Fibroblast of lung (primary cell): ENCODE measurements around the gene ASB11. TPM values are rescaled to one million over a fixed set of nuclear protein-coding genes. Genes with fewer than 3 reads are reported as not detected.
A peak's percentile ranks its signal among the peaks of the same experiment; 100 is the strongest.
"Not testable (repeated sequence)": the region's sequence is repeated elsewhere in the genome, so short reads cannot be mapped to it uniquely, and the experiment has no call there.

ENCODE experiments used
- DNase-seq, 2 donors: peaks; one replicate each; pipeline versions ENCODE4 v3.0.0 to v3.0.0-alpha.2; 2010; ENCODE audit warnings: low read depth in 2 of 2
- H2AFZ ChIP-seq: 2 replicates; pipeline ENCODE4 v1.5.1; 2012; ENCODE audit warnings: low read length, control low read depth, inconsistent platforms
- H3K27ac ChIP-seq: 2 replicates; pipeline ENCODE4 v1.5.1; 2011; ENCODE audit warnings: low read length, control low read depth; ENCODE audit not compliant: insufficient read depth
- H3K27me3 ChIP-seq: 2 replicates; pipeline ENCODE4 v1.5.1; 2011; ENCODE audit warnings: mild to moderate bottlenecking, low read length; ENCODE audit not compliant: control insufficient read depth, insufficient read depth
- H3K36me3 ChIP-seq: 2 replicates; pipeline ENCODE4 v1.5.1; 2011; ENCODE audit warnings: low read length; ENCODE audit not compliant: control insufficient read depth, insufficient read depth
- H3K4me1 ChIP-seq: 2 replicates; pipeline ENCODE4 v1.5.1; 2011; ENCODE audit warnings: low read length; ENCODE audit not compliant: control insufficient read depth, insufficient read depth; ENCODE audit errors: extremely low read depth
- H3K4me2 ChIP-seq: 2 replicates; pipeline ENCODE4 v1.5.1; 2011; ENCODE audit warnings: low read length, control low read depth; ENCODE audit not compliant: insufficient read depth; ENCODE audit errors: extremely low read depth
- H3K4me3 ChIP-seq, 4 experiments: fragments of 200-600 bp in 1 of 4; sonication (generic) in 1 of 4; replicated peaks in 1 of 4; 2 replicates each; pipeline ENCODE4 v1.5.1; 2011 to 2016; ENCODE audit warnings: low read length in 4 of 4, low read depth in 3 of 4, mild to moderate bottlenecking in 3 of 4, control low read depth in 2 of 4, inconsistent platforms in 1 of 4, mixed read lengths in 1 of 4; ENCODE audit not compliant: insufficient read depth in 1 of 4; ENCODE audit errors: control extremely low read depth in 1 of 4
- H3K79me2 ChIP-seq: 2 replicates; pipeline ENCODE4 v1.5.1; 2012; ENCODE audit warnings: mild to moderate bottlenecking, low read length, inconsistent platforms; ENCODE audit not compliant: control insufficient read depth, insufficient read depth
- H3K9ac ChIP-seq: 2 replicates; pipeline ENCODE4 v1.5.1; 2011; ENCODE audit warnings: mild to moderate bottlenecking, low read length, control low read depth; ENCODE audit not compliant: insufficient read depth
- H3K9me3 ChIP-seq: 2 replicates; pipeline ENCODE4 v1.5.1; 2012; ENCODE audit warnings: low read depth, low read length; ENCODE audit not compliant: control insufficient read depth, insufficient read depth
- H4K20me1 ChIP-seq: 2 replicates; pipeline ENCODE4 v1.5.1; 2011; ENCODE audit warnings: low read length; ENCODE audit not compliant: control insufficient read depth, insufficient read depth; ENCODE audit errors: extremely low read depth
- CTCF ChIP-seq, 2 donors: IDR thresholded peaks in 1 of 2; conservative IDR thresholded peaks in 1 of 2; 1 replicate in 1 of 2; 2 replicates in 1 of 2; pipeline ENCODE4 v1.5.1; 2011 to 2012; ENCODE audit warnings: low read length in 2 of 2, control low read depth in 1 of 2, inconsistent platforms in 1 of 2, low read depth in 1 of 2, mild to moderate bottlenecking in 1 of 2
- EZH2 ChIP-seq: IDR thresholded peaks from 2 replicates; pipeline ENCODE4 v1.5.1; 2012; ENCODE audit warnings: low read length, control low read depth, mild to moderate bottlenecking; ENCODE audit errors: missing control alignments
- polyA plus RNA-seq, 2 donors: library from polyadenylated mRNA; depleted of rRNA in 1 of 2; stranded (reverse) in 1 of 2; unstranded in 1 of 2; fragments of >200 nt; gene quantifications; 2 replicates each; pipeline ENCODE4 v1.2.1, GENCODE V29; 2011 to 2012; ENCODE audit warnings: missing spikeins in 1 of 2
- total RNA-seq: library from RNA; depleted of rRNA; stranded (reverse); fragments of >200 nt; gene quantifications from 2 replicates; pipeline ENCODE4 v1.2.1, GENCODE V29; 2014

ASB11 gene
- total and polyA plus RNA-seq, 2 donors (not counting 1 experiment from before 2014, with no cell fraction given) = not detected

GRCh38 chrX:15311119-15311518 is 4.3 kb downstream of the ASB11 start:
- Histone ChIP-seq H3K79me2 (no peaks in the 10 kb centered on the region), H3K9ac (no peak overlapping the region), H3K36me3 (no peaks in the 10 kb centered on the region), H3K9me3 (no peaks in the 10 kb centered on the region), H3K27ac (no peak overlapping the region), H3K4me2 (no peak overlapping the region), H3K4me3 (no peak overlapping the region), H4K20me1 (no peaks in the 10 kb centered on the region), H2AFZ (no peak overlapping the region), H3K27me3 (no peaks in the 10 kb centered on the region), H3K4me1 (no peaks in the 10 kb centered on the region)
- DNase-seq = no peak
- TF ChIP-seq CTCF (conservative IDR thresholded peaks at IDR 0.05 in 1 of 2, IDR thresholded peaks at IDR 0.05 in 1 of 2; ENCODE audit: low read depth in 1 of 2, low read length in 2 of 2) (no peak), EZH2 (no peak)

- Histone ChIP-seq H3K4me3 (no peak overlapping the region), H3K9me3 (no peaks in the 10 kb centered on the region), H4K20me1 (no peaks in the 10 kb centered on the region), H3K27ac (no peak overlapping the region), H3K36me3 (no peaks in the 10 kb centered on the region), H3K4me1 (no peaks in the 10 kb centered on the region), H3K27me3 (no peaks in the 10 kb centered on the region), H3K4me2 (no peak overlapping the region), H3K9ac (no peak overlapping the region), H3K79me2 (no peaks in the 10 kb centered on the region), H2AFZ (no peak overlapping the region)
- TF ChIP-seq EZH2 (no peak), CTCF (conservative IDR thresholded peaks at IDR 0.05 in 1 of 2, IDR thresholded peaks at IDR 0.05 in 1 of 2; ENCODE audit: low read depth in 1 of 2, low read length in 2 of 2) (no peak)
- peak; percentile 13 to 50 for DNase-seq
Measured at GRCh38 chrX:15310117-15310516, 5.3 kb downstream of the ASB11 start.

- not testable (repeated sequence) for H4K20me1 ChIP-seq
Measured at GRCh38 chrX:15305899-15306298, 9.5 kb downstream of the ASB11 start.

More at GRCh38 chrX:15305899-15306298, 9.5 kb downstream of the ASB11 start:
- not testable (repeated sequence) for H3K4me2 ChIP-seq, H3K36me3 ChIP-seq, DNase-seq, H3K9me3 ChIP-seq, H3K79me2 ChIP-seq, H2AFZ ChIP-seq, H3K9ac ChIP-seq, H3K4me3 ChIP-seq, H3K27me3 ChIP-seq, H3K4me1 ChIP-seq, H3K27ac ChIP-seq
